ENCODE measurements around the gene IFRD2.

GRCh38 chr3:50262778-50263177, 29.5 kb downstream of the IFRD2 start:
- TF ChIP-seq, protein P1, sequence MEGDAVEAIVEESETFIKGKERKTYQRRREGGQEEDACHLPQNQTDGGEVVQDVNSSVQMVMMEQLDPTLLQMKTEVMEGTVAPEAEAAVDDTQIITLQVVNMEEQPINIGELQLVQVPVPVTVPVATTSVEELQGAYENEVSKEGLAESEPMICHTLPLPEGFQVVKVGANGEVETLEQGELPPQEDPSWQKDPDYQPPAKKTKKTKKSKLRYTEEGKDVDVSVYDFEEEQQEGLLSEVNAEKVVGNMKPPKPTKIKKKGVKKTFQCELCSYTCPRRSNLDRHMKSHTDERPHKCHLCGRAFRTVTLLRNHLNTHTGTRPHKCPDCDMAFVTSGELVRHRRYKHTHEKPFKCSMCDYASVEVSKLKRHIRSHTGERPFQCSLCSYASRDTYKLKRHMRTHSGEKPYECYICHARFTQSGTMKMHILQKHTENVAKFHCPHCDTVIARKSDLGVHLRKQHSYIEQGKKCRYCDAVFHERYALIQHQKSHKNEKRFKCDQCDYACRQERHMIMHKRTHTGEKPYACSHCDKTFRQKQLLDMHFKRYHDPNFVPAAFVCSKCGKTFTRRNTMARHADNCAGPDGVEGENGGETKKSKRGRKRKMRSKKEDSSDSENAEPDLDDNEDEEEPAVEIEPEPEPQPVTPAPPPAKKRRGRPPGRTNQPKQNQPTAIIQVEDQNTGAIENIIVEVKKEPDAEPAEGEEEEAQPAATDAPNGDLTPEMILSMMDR (conservative IDR thresholded peaks at IDR 0.05; ENCODE audit: low read depth, low read length) = no peak
- TF ChIP-seq EZH2 (IDR thresholded peaks at IDR 0.05; ENCODE audit: low read length, unreplicated experiment) (no peak), EZH2phosphoT487 (IDR thresholded peaks at IDR 0.05; ENCODE audit: borderline replicate concordance, low read length) (no peak)
